Measurements from ENCODE around the gene GPC5. TPM values are rescaled to one million over a fixed set of nuclear protein-coding genes. Genes with fewer than 3 reads are reported as not detected.

The GPC5 gene
- total and polyA plus RNA-seq, 2 donors (not counting 3 experiments of a cell fraction or from before 2014, with no cell fraction given): 0.59 to 0.97 TPM

DNA sequence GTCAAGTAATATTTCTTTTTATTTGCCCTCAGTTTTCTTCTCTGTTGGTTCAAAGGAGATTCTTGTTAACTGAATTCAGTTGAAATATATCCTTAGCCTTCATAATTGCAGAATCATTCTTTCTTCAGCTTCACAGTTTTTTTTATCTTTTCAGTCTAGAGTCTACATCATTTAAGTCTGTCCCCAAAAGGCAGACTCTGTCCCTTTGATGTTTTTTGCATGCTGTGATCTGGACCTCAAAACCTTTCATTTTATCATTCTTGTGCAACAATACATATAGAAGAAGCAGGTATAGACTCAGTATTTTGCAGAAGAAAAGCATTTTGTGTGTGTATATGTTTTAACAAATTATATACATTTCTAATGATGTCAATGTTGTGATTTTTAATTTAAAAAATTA, 1093.4 kb downstream of the GPC5 start:
- intact Hi-C loops (cut with micrococcal nuclease) (no loop called here), dilution Hi-C loops (cut with MboI; ENCODE audit: extremely low pct_ligation_motif_present, low sequenced_read_pairs) (no loop called here)
- FAIRE-seq: no peak

DNA sequence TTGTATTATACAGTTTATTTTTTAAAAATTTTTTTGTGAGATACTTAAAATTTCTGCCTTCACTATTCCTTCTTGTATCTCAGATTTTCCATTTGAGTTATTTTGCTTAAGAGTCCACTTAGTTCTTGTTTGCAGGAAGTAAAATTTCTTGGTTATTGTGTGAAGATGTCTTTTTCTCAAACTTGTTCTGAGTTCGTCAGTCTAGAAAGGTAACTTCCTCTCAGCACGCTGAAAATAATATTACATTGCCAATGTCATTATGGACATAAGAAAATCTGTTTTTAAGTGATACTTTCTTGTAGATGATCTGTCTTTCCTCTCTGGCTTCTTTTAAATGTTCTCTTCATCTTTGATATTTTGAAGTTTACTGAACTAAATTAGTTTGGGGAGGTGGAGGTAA, 1096.5 kb downstream of the GPC5 start:
- ChIA-PET POLR2A (no interaction called here), CTCF (no interaction called here)
- Histone ChIP-seq H4K20me1 (replicated peaks; ENCODE audit: control insufficient read depth, extremely low read depth, insufficient read depth, low read length) (no peaks in the 10 kb centered on the region), H3K9ac (replicated peaks; ENCODE audit: extremely low read depth, insufficient read depth, low read length) (no peak overlapping the region), H3K4me1 (ENCODE audit: control insufficient read depth, extremely low read depth, insufficient read depth, low read length) (no peaks in the 10 kb centered on the region), H3K27me3 (ENCODE audit: control insufficient read depth in 2 of 2, insufficient read depth in 2 of 2, low read length in 2 of 2) (no peaks in the 10 kb centered on the region), H3K27ac (ENCODE audit: insufficient read depth, low read depth, low read length) (no peak overlapping the region), H3K4me3 (replicated peaks in 1 of 3; ENCODE audit: insufficient read depth in 1 of 3, low read depth in 1 of 3, low read length in 3 of 3) (no peak overlapping the region), H3K79me2 (ENCODE audit: control insufficient read depth, insufficient read depth, low read length) (no peaks in the 10 kb centered on the region), H3K4me2 (ENCODE audit: insufficient read depth, low read length) (no peak overlapping the region), H2AFZ (ENCODE audit: low read depth, low read length) (no peak overlapping the region), H3K36me3 (ENCODE audit: control insufficient read depth in 2 of 2, extremely low read depth in 1 of 2, insufficient read depth in 2 of 2, low read length in 2 of 2) (no peaks in the 10 kb centered on the region), H3K9me1 (replicated peaks; ENCODE audit: control insufficient read depth, extremely low read depth, insufficient read depth, low read length) (no peaks in the 10 kb centered on the region), H3K9me3 (replicated peaks; ENCODE audit: control insufficient read depth, insufficient read depth, low read length) (peaks cover 4% of the 10 kb centered on the region)
- dilution Hi-C loops (cut with MboI; ENCODE audit: extremely low pct_ligation_motif_present, low sequenced_read_pairs) (no loop called here), intact Hi-C loops (cut with micrococcal nuclease) (no loop called here)
- BruUV-seq (replicated peaks): no TSS peak
- TF ChIP-seq GATA2 (IDR thresholded peaks at IDR 0.05; ENCODE audit: insufficient read depth, insufficient read length, low read depth, low read length) (no peak), POLR2AphosphoS5 (IDR thresholded peaks at IDR 0.05; ENCODE audit: insufficient read depth, low read depth, low read length) (no peak), JUN (IDR thresholded peaks at IDR 0.05; ENCODE audit: borderline replicate concordance, insufficient read depth, insufficient read length, low read depth) (no peak), MYC (IDR thresholded peaks at IDR 0.05; ENCODE audit: low read depth, low read length) (no peak), POLR2A (IDR thresholded peaks at IDR 0.05; ENCODE audit: low read depth, low read length) (no peak), FOS (IDR thresholded peaks at IDR 0.05; ENCODE audit: borderline replicate concordance, insufficient read depth, low read length) (no peak)
- TF ChIP-seq, protein P1, sequence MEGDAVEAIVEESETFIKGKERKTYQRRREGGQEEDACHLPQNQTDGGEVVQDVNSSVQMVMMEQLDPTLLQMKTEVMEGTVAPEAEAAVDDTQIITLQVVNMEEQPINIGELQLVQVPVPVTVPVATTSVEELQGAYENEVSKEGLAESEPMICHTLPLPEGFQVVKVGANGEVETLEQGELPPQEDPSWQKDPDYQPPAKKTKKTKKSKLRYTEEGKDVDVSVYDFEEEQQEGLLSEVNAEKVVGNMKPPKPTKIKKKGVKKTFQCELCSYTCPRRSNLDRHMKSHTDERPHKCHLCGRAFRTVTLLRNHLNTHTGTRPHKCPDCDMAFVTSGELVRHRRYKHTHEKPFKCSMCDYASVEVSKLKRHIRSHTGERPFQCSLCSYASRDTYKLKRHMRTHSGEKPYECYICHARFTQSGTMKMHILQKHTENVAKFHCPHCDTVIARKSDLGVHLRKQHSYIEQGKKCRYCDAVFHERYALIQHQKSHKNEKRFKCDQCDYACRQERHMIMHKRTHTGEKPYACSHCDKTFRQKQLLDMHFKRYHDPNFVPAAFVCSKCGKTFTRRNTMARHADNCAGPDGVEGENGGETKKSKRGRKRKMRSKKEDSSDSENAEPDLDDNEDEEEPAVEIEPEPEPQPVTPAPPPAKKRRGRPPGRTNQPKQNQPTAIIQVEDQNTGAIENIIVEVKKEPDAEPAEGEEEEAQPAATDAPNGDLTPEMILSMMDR (IDR thresholded peaks at IDR 0.05; ENCODE audit: extremely low read depth in 1 of 2, insufficient read depth in 1 of 2, low read depth in 1 of 2, low read length in 2 of 2): no peak
- FAIRE-seq (no peak), DNase-seq (ENCODE audit: low read depth, low spot score) (no peak)

More for the DNA sequence above, 1093.4 kb downstream of the GPC5 start:
- Histone ChIP-seq H4K20me1 (replicated peaks; ENCODE audit: control insufficient read depth, extremely low read depth, insufficient read depth, low read length) (no peaks in the 10 kb centered on the region), H3K4me1 (ENCODE audit: control insufficient read depth, extremely low read depth, insufficient read depth, low read length) (no peaks in the 10 kb centered on the region), H3K79me2 (ENCODE audit: control insufficient read depth, insufficient read depth, low read length) (no peaks in the 10 kb centered on the region), H3K9me3 (replicated peaks; ENCODE audit: control insufficient read depth, insufficient read depth, low read length) (peaks cover 2% of the 10 kb centered on the region), H3K27me3 (ENCODE audit: control insufficient read depth in 2 of 2, insufficient read depth in 2 of 2, low read length in 2 of 2) (no peaks in the 10 kb centered on the region), H3K9ac (replicated peaks; ENCODE audit: extremely low read depth, insufficient read depth, low read length) (no peak overlapping the region), H2AFZ (ENCODE audit: low read depth, low read length) (no peak overlapping the region), H3K27ac (ENCODE audit: insufficient read depth, low read depth, low read length) (no peak overlapping the region), H3K9me1 (replicated peaks; ENCODE audit: control insufficient read depth, extremely low read depth, insufficient read depth, low read length) (no peaks in the 10 kb centered on the region), H3K4me2 (ENCODE audit: insufficient read depth, low read length) (no peak overlapping the region), H3K36me3 (ENCODE audit: control insufficient read depth in 2 of 2, extremely low read depth in 1 of 2, insufficient read depth in 2 of 2, low read length in 2 of 2) (no peaks in the 10 kb centered on the region), H3K4me3 (replicated peaks in 1 of 3; ENCODE audit: insufficient read depth in 1 of 3, low read depth in 1 of 3, low read length in 3 of 3) (no peak overlapping the region)
- POLR2A ChIA-PET: no interaction called here
- CTCF ChIA-PET: no interaction called here
- BruUV-seq (replicated peaks): no TSS peak
- TF ChIP-seq FOS (IDR thresholded peaks at IDR 0.05; ENCODE audit: borderline replicate concordance, insufficient read depth, low read length): no peak
- TF ChIP-seq EZH2 (IDR thresholded peaks at IDR 0.05; ENCODE audit: borderline replicate concordance, low read depth, low read length, severe bottlenecking): no peak
- no peak for TF ChIP-seq POLR2A (IDR thresholded peaks at IDR 0.05; ENCODE audit: low read depth, low read length)
- TF ChIP-seq, protein P2, sequence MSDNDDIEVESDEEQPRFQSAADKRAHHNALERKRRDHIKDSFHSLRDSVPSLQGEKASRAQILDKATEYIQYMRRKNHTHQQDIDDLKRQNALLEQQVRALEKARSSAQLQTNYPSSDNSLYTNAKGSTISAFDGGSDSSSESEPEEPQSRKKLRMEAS (IDR thresholded peaks at IDR 0.05; ENCODE audit: insufficient read depth, insufficient read length): no peak
- TF ChIP-seq MYC (IDR thresholded peaks at IDR 0.05; ENCODE audit: low read depth, low read length): no peak
- TF ChIP-seq, protein P1 (IDR thresholded peaks at IDR 0.05; ENCODE audit: extremely low read depth in 1 of 2, insufficient read depth in 1 of 2, low read depth in 1 of 2, low read length in 2 of 2): no peak
- no peak for DNase-seq (ENCODE audit: low read depth, low spot score)

All from endothelial cell of umbilical vein (primary cell).